ENCODE measurements around the gene LONP2.
"Not testable (repeated sequence)": the region's sequence is repeated elsewhere in the genome, so short reads cannot be mapped to it uniquely, and the experiment has no call there.

DNA sequence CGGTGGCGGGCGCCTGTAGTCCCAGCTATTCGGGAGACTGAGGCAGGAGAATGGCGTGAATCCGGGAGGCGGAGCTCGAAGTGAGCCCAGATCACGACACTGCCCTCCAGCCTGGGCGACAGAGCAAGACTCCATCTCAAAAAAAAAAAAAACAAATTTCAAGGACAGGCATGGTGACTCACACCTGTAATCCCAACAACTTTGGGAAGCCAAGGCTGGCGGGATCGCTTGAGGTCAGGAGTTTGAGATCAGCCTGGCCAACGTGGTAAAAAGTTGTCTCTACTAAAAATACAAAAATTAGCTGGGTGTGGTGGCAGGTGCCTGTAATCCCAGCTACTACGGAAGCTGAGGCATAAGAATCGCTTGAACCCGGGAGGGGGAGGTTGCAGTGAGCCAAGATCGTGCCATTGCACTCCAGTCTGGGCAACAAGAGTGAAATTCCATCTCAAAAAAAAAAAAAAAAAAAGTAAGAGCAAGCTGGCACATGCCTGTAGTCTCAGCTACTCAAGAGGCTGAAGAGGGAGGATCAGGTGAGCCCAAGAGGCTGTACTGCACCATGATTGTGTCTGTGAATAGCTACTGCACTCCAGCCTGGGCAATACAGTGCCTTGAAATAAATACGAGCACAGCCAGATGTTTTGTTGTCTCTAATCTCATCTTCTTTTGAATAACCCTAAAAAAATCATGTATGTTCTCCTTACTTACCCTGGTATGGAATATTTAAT lies 126.7 kb downstream of the LONP2 start:
- not testable (repeated sequence) for TF ChIP-seq CTCF, POLR2A (IDR thresholded peaks at IDR 0.05)
